Activated naive CD4-positive, alpha-beta T cell treated with anti-CD3 and anti-CD28 coated beads for 36 hours (primary cell): Measurements from ENCODE around the gene BHLHA15. TPM values are rescaled to one million over a fixed set of nuclear protein-coding genes. Genes with fewer than 3 reads are reported as not detected.

Experiments used
- total RNA-seq, 2 experiments: library from RNA; stranded (reverse); gene quantifications; one replicate each; pipeline ENCODE4 v1.2.3, GENCODE V29; 2021

BHLHA15 gene
- total RNA-seq, 2 experiments from 2014 or later = 0.40 to 0.41 TPM

Other genes with a start within 250 kb of the BHLHA15 start
- not detected for gene OCM2, start 221.2 kb upstream of the BHLHA15 start, total RNA-seq
- 10 to 100 TPM; 11.4 to 13.1 TPM for gene LMTK2, start 104.6 kb upstream of the BHLHA15 start, total RNA-seq
- 10 to 100 TPM; 29.8 to 36.7 TPM for gene TECPR1, start 40.8 kb downstream of the BHLHA15 start, total RNA-seq
- 10 to 100 TPM; 51.6 to 54.4 TPM for gene BRI3, start 70.2 kb downstream of the BHLHA15 start, total RNA-seq
- 1 to 10 TPM; 5.6 to 6.1 TPM for gene BAIAP2L1, start 189.7 kb downstream of the BHLHA15 start, total RNA-seq